Measurements from ENCODE around the gene HES1. TPM values are rescaled to one million over a fixed set of nuclear protein-coding genes. Genes with fewer than 3 reads are reported as not detected.
"Not testable (repeated sequence)": the region's sequence is repeated elsewhere in the genome, so short reads cannot be mapped to it uniquely, and the experiment has no call there.

The HES1 gene
- total RNA-seq, 6 experiments from 2014 or later = 4.8 to 15.1 (median 13.4) TPM

DNA sequence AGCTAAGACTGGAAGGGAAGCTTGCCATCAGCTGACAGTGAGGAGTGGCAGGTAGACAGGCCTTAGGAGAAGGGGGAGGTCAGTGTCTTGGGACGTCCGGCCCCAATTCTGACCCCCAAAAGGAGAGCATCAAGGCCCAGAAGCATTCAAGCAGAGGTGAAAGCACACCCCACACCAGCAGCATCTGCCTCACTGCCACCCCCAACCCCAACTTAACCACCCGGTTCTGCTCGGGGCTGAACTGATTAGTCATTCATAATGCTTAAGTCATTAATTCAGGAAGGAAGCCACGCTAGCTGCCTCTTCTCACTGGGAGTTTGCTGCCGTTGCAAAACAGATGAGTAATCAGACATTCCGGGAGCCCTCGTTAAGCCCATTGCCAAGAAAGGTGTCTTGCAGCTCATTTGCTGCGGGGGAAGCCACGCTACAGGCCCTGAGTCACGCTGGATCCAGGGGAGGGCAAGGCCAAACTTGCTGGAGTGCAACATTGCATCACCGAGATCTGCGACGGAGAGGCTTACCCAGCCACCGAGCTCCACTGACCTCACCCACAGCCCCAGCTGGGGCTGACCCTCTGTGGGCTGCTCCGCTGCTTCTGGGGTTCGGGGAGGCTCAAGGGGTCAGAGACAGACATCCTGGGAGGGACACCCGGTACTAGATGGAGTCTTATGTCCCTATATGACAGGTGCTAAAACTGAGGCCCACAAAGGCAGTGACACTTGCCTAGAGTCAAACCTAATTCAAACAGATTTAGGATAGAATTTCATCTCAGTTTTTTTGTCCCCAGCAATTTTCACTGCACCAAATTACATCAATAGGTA lies 46.4 kb upstream of the HES1 start:
- Mint-ChIP-seq H3K4me3 (peak overlapping the region; percentile 50), H3K9me3 (no peaks in the 10 kb centered on the region), H3K36me3 (ENCODE audit: low read depth) (no peaks in the 10 kb centered on the region), H3K27ac (peak overlapping the region; percentile 87), H3K27me3 (ENCODE audit: insufficient read depth) (peaks cover 6% of the 10 kb centered on the region; the same call in 1 of the 2 replicates), H3K4me1 (ENCODE audit: low read depth) (peaks cover 28% of the 10 kb centered on the region)
- TF ChIP-seq, protein P1, sequence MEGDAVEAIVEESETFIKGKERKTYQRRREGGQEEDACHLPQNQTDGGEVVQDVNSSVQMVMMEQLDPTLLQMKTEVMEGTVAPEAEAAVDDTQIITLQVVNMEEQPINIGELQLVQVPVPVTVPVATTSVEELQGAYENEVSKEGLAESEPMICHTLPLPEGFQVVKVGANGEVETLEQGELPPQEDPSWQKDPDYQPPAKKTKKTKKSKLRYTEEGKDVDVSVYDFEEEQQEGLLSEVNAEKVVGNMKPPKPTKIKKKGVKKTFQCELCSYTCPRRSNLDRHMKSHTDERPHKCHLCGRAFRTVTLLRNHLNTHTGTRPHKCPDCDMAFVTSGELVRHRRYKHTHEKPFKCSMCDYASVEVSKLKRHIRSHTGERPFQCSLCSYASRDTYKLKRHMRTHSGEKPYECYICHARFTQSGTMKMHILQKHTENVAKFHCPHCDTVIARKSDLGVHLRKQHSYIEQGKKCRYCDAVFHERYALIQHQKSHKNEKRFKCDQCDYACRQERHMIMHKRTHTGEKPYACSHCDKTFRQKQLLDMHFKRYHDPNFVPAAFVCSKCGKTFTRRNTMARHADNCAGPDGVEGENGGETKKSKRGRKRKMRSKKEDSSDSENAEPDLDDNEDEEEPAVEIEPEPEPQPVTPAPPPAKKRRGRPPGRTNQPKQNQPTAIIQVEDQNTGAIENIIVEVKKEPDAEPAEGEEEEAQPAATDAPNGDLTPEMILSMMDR (IDR thresholded peaks at IDR 0.05) = no peak
- peak; percentile 98 for DNase-seq

DNA sequence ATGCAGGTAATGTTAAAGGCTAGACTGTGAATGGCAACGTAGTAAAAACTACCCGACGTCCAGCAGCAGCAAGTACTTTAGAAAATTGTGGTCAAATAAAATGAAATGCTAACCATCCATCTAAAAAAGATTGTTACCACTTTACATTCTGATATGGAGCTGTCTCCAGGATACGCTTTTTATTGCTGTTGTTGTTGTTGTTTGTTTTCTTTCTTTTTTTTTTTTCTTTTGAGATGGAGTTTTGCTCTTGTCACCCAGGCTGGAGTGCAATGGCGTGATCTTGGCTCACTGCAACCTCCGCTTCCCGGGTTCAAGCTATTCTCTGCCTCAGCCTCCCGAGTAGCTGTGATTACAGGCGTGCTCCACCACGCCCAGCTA lies 45.8 kb upstream of the HES1 start:
- not testable (repeated sequence) for H3K4me3 Mint-ChIP-seq; H3K9me3 Mint-ChIP-seq; DNase-seq; H3K36me3 Mint-ChIP-seq (ENCODE audit: low read depth); H3K27me3 Mint-ChIP-seq (ENCODE audit: insufficient read depth)
- peaks cover 28% of the 10 kb centered on the region for H3K4me1 Mint-ChIP-seq (ENCODE audit: low read depth)
- H3K27ac Mint-ChIP-seq = peak overlapping the region; percentile 87

DNA sequence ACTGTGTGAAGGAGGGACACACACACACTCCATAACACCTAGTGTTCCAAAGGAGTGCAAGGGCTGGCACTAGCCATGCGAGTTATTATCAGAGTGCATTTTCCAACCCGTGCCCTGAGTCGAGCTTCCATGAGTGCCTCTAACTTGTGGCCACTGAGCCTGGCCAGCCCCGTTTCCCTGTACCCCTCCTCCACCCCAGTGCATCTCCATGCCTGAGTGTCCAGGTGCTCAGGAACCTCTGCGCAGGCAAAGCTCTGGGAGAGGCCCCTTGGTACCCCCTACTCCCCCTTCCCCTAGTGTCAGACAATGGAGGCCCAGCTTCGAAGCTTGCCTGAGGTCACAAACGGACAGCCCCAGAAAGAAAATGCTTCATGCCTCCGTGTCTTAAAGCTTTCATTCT lies 45.2 kb upstream of the HES1 start:
- Mint-ChIP-seq H3K27ac (peak overlapping the region; percentile 73), H3K36me3 (ENCODE audit: low read depth) (no peaks in the 10 kb centered on the region), H3K27me3 (ENCODE audit: insufficient read depth) (peaks cover 12% of the 10 kb centered on the region), H3K4me3 (peak overlapping the region; percentile 62), H3K9me3 (no peaks in the 10 kb centered on the region), H3K4me1 (ENCODE audit: low read depth) (peaks cover 28% of the 10 kb centered on the region)
- DNase-seq = no peak
- TF ChIP-seq, protein P1 (IDR thresholded peaks at IDR 0.05) = no peak

DNA sequence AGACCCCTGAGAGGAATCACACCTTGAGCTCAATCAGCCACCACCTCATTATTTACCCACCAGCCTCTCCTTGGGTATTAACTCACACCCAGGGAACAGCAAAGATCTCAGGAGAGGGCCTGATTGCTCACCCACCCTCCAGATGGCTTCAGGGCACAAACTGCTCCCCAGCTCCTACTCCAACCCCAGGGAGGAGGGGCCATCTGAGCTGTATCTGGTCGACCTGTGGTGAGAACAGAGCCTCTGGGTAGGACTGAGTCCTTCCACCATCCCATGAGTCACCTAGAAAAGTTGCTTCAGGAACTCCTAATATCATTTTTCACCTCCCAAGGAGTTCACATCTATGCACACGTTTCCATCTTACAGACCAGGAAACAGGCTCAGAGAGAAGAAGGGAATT lies 44.8 kb upstream of the HES1 start:
- Mint-ChIP-seq H3K4me3 (peak overlapping the region; percentile 62), H3K27me3 (ENCODE audit: insufficient read depth) (peaks cover 14% of the 10 kb centered on the region), H3K36me3 (ENCODE audit: low read depth) (no peaks in the 10 kb centered on the region), H3K4me1 (ENCODE audit: low read depth) (peaks cover 28% of the 10 kb centered on the region), H3K27ac (peak overlapping the region; percentile 73), H3K9me3 (no peaks in the 10 kb centered on the region)
- DNase-seq = peak; percentile 82
- TF ChIP-seq, protein P1 (IDR thresholded peaks at IDR 0.05) = no peak

DNA sequence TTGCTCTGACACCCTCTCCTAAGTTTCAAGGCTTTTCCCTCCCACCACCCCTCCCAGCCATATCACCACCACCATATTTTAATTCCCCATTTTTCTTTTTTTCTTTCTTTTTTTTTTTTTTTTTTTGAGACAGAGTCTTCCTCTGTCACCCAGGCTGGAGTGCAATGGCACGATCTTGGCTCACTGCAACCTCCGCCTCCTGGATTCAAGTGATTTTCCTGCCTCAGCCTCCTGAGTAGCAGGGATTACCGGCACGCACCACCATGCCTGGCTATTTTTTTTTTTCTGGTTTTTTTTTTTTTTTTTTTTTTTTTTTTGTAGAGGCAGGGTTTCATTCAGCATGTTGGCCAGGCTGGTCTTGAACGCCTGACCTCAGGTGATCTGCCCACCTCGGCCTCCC lies 44.1 kb upstream of the HES1 start:
- not testable (repeated sequence) for DNase-seq, H3K4me3 Mint-ChIP-seq

DNA sequence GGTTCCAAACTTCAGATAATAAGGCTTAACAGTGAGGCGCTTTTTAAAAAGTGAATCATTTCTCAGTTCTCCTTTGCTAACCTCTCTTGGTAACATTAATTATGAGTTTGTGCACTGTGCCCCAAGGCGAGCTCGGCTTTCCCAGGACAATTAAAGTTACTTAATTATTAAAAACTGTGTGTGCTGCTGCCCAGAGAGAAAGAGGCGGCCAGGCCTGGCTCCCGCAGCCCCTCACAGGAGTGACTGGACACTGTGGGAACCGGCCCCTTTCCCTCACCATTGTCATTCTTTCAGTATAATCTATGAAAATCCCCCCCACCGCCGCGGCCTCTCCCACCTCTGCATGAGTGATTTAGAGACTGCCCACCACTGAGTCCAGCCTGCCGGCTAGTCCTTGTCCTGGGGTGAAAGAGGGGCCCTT lies 43.1 kb upstream of the HES1 start:
- no peak overlapping the region for H3K27ac Mint-ChIP-seq

More for the DNA sequence above, 44.1 kb upstream of the HES1 start:
- H3K27ac Mint-ChIP-seq; H3K9me3 Mint-ChIP-seq; H3K36me3 Mint-ChIP-seq (ENCODE audit: low read depth): not testable (repeated sequence)
- Mint-ChIP-seq H3K4me1 (ENCODE audit: low read depth) (peaks cover 28% of the 10 kb centered on the region), H3K27me3 (ENCODE audit: insufficient read depth) (peaks cover 10% of the 10 kb centered on the region)

More for the DNA sequence above, 43.1 kb upstream of the HES1 start:
- Mint-ChIP-seq H3K4me1 (ENCODE audit: low read depth) (peaks cover 28% of the 10 kb centered on the region), H3K9me3 (no peaks in the 10 kb centered on the region), H3K36me3 (ENCODE audit: low read depth) (no peaks in the 10 kb centered on the region), H3K4me3 (no peak overlapping the region), H3K27me3 (ENCODE audit: insufficient read depth) (peaks cover 17% of the 10 kb centered on the region)
- DNase-seq = no peak
- TF ChIP-seq, protein P1 (IDR thresholded peaks at IDR 0.05) = no peak

Measured in HFFc6 (cell line).